Fibroblast of lung (primary cell): ENCODE data around the gene ATG7.

Experiments
- EZH2 ChIP-seq: IDR thresholded peaks from 2 replicates; pipeline ENCODE4 v1.5.1; 2012; ENCODE audit warnings: low read length, control low read depth, mild to moderate bottlenecking; ENCODE audit errors: missing control alignments
- TF ChIP-seq, protein P1 (sequence below), 2 donors: IDR thresholded peaks in 1 of 2; conservative IDR thresholded peaks in 1 of 2; 1 replicate in 1 of 2; 2 replicates in 1 of 2; pipeline ENCODE4 v1.5.1; 2011 to 2012; ENCODE audit warnings: low read length in 2 of 2, control low read depth in 1 of 2, inconsistent platforms in 1 of 2, low read depth in 1 of 2, mild to moderate bottlenecking in 1 of 2

DNA sequence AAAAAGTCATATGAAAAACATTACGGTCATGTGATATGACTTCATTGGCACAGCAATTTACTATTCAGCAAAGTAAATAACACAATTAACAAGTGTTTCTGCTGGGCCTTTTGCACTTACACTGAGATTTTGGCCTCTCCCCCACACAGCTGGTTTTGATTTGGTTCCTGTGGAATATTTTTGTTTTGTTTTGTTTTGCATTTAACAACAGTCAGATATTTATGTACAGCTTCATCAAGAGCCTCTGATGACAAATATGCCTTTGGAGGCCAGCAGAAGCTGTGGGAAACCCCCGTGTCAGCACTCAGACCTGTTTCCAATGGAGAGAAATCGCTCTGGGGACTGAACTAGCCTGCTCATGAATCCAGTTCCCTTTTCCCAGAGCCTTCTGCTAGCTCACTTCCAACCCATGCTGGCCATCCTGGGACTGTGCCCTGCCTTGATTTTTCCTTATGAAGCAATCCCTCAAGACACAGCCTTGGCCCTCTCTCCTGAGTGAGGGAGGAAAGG lies 161.9 kb downstream of the ATG7 start:
- TF ChIP-seq, protein P1, sequence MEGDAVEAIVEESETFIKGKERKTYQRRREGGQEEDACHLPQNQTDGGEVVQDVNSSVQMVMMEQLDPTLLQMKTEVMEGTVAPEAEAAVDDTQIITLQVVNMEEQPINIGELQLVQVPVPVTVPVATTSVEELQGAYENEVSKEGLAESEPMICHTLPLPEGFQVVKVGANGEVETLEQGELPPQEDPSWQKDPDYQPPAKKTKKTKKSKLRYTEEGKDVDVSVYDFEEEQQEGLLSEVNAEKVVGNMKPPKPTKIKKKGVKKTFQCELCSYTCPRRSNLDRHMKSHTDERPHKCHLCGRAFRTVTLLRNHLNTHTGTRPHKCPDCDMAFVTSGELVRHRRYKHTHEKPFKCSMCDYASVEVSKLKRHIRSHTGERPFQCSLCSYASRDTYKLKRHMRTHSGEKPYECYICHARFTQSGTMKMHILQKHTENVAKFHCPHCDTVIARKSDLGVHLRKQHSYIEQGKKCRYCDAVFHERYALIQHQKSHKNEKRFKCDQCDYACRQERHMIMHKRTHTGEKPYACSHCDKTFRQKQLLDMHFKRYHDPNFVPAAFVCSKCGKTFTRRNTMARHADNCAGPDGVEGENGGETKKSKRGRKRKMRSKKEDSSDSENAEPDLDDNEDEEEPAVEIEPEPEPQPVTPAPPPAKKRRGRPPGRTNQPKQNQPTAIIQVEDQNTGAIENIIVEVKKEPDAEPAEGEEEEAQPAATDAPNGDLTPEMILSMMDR (conservative IDR thresholded peaks at IDR 0.05 in 1 of 2, IDR thresholded peaks at IDR 0.05 in 1 of 2; ENCODE audit: low read depth in 1 of 2, low read length in 2 of 2), result no peak
- TF ChIP-seq EZH2, result no peak
